Melanocyte of skin (primary cell): ENCODE measurements around the gene TTLL13. TPM values are rescaled to one million over a fixed set of nuclear protein-coding genes. Genes with fewer than 3 reads are reported as not detected.

ENCODE experiments used
- small RNA-seq, 2 donors: library from RNA; depleted of rRNA; stranded (forward); fragments of <200 nt; gene quantifications; one replicate each; pipeline ENCODE3, GENCODE V24; 2012
- total RNA-seq, 2 donors: library from RNA; depleted of rRNA; stranded (reverse); fragments of >200 nt; gene quantifications; 2 replicates each; pipeline ENCODE4 v1.2.3, GENCODE V29; 2012

TTLL13 gene
- under 1 TPM in 1 of 2 donors, not detected in 1; under 0.01 TPM for total RNA-seq

DNA sequence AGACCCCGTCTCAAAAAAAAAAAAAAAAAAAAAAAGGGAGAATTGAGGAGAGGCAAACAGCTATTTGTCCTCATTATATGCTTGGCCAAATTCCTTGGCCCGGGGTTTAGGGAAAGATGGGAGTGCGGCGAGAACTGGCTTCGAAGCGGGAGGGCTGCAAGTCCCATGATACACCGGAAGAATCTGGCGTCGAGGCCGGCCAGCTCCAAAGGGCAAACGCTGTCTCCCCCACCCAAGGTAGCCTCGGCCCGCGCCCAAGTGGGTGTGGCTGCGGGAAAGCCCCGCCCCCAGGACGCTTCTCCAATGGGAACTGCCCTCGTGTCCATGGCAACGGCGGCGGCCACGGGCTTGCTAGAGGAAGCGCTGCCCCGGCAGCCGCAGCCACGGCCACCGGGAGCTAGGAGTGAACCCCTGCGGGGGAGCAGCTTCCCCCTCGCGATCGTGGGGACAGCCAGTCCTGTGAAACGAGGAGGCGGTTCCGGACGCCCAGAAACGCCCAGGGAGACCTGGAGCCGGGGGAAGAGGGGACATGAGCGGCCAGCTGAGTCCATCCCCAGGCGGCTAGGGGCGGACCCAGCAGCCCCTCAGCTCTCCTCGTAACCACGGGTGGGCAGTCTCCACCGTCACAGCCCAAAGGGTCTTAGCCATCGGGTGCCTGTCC lies at the start of gene TTLL13:
TTLL13 (plus strand) TSS at position 354 of the 661 bp plus-strand sequence. CDS start 1,075 bp downstream, outside the sequence.

GRCh38 chr15:90201130-90201943 lies 48.0 kb upstream of the TTLL13 start, which contains the start of gene SEMA4B:
TSS of gene SEMA4B (plus strand) at chr15:90201330. CDS start at chr15:90201579, 249 bp downstream.

GRCh38 chr15:90233387-90234095 lies 15.8 kb upstream of the TTLL13 start, which contains the start of gene CIB1:
TSS of gene CIB1 (minus strand) at chr15:90233941. CDS start at chr15:90233885, 56 bp downstream.

GRCh38 chr15:90234096-90234988 lies 15.0 kb upstream of the TTLL13 start, which contains the start of gene GDPGP1:
TSS of gene GDPGP1 (plus strand) at chr15:90234209. CDS start at chr15:90240909, 6,700 bp downstream.

GRCh38 chr15:90265271-90266060 lies 16.1 kb downstream of the TTLL13 start, which contains the start of gene NGRN:
TSS of gene NGRN (plus strand) at chr15:90265672. CDS start at chr15:90265713, 41 bp downstream.

Small RNAs within 50 kb of the gene (small RNA-seq; reads per million reads assigned to genes)
- gene AC091167.3, result 0 reads per million in 2 donors
- gene RN7SL736P, result 0 reads per million in 2 donors

Other genes starting within 250 kb of the TTLL13 start
- gene ZNF710, start 248.2 kb upstream of the TTLL13 start, total RNA-seq, result 10 to 100 TPM; 14.8 to 18.6 TPM
- gene IDH2, start 147.1 kb upstream of the TTLL13 start, total RNA-seq, result 10 to 100 TPM; 32.7 to 43.0 TPM
- 10 to 100 TPM; 23.3 to 29.6 TPM for gene SEMA4B, start 48.2 kb upstream of the TTLL13 start, total RNA-seq
- gene CIB1, start 15.6 kb upstream of the TTLL13 start, total RNA-seq, result 10 to 100 TPM; 23.4 to 25.6 TPM
- 10 to 100 TPM in 1 of 2 donors, 1 to 10 TPM in 1; 8.0 to 12.0 TPM for gene GDPGP1, start 15.3 kb upstream of the TTLL13 start, total RNA-seq
- gene NGRN, start 16.1 kb downstream of the TTLL13 start, total RNA-seq, result 10 to 100 TPM; 50.6 TPM
- gene ZNF774, start 102.7 kb downstream of the TTLL13 start, total RNA-seq, result under 1 TPM; 0.69 to 1.00 TPM
- 100 to 1,000 TPM; 167 to 274 TPM for gene IQGAP1, start 138.7 kb downstream of the TTLL13 start, total RNA-seq